Karpas-422 (cell line): Measurements from ENCODE around the gene FERD3L. TPM values are rescaled to one million over a fixed set of nuclear protein-coding genes. Genes with fewer than 3 reads are reported as not detected.

Experiments used
- DNase-seq: peaks from one replicate; pipeline ENCODE4 v3.0.0-alpha.2; 2015
- H2AFZ ChIP-seq: fragments of 200-600 bp; sonication (generic); 2 replicates; pipeline ENCODE4 v1.6.1; 2014; ENCODE audit warnings: antibody characterized with exemption, low read length, mixed read lengths
- H3K27ac ChIP-seq: fragments of 200-600 bp; sonication (generic); 2 replicates; pipeline ENCODE4 v1.5.1; 2014; ENCODE audit warnings: mild to moderate bottlenecking, low read length, moderate library complexity
- H3K27me3 ChIP-seq: fragments of 200-600 bp; sonication (generic); 2 replicates; pipeline ENCODE4 v1.6.1; 2014; ENCODE audit warnings: low read length, mixed read lengths
- H3K36me3 ChIP-seq: fragments of 200-600 bp; sonication (generic); 2 replicates; pipeline ENCODE4 v1.6.1; 2014; ENCODE audit warnings: low read length, mixed read lengths; ENCODE audit not compliant: insufficient read depth
- H3K4me1 ChIP-seq: fragments of 200-600 bp; sonication (generic); 2 replicates; pipeline ENCODE4 v1.6.1; 2014; ENCODE audit warnings: mild to moderate bottlenecking, low read length, mixed read lengths
- H3K4me2 ChIP-seq: fragments of 200-600 bp; sonication (generic); 2 replicates; pipeline ENCODE4 v1.6.1; 2014; ENCODE audit warnings: low read length, low read depth, mild to moderate bottlenecking; ENCODE audit not compliant: poor library complexity, severe bottlenecking
- H3K4me3 ChIP-seq: fragments of 200-600 bp; sonication (generic); 2 replicates; pipeline ENCODE4 v1.5.1; 2014; ENCODE audit warnings: mild to moderate bottlenecking, antibody characterized with exemption, low read length, mixed read lengths
- H3K79me2 ChIP-seq: fragments of 200-600 bp; sonication (generic); 2 replicates; pipeline ENCODE4 v1.6.1; 2014; ENCODE audit warnings: mild to moderate bottlenecking, low read length, mixed read lengths
- H3K9ac ChIP-seq: fragments of 200-600 bp; sonication (generic); 2 replicates; pipeline ENCODE4 v1.6.0; 2014; ENCODE audit warnings: low read length
- H3K9me2 ChIP-seq: fragments of 200-600 bp; sonication (generic), shearing (Covaris generic); replicated peaks from 2 replicates; pipeline ENCODE4 v1.6.0; 2014; ENCODE audit warnings: mild to moderate bottlenecking, low read length, moderate library complexity; ENCODE audit not compliant: insufficient read depth
- H3K9me3 ChIP-seq: fragments of 300-700, 200-600 bp; sonication (generic); 2 replicates; pipeline ENCODE4 v1.6.1; 2014; ENCODE audit warnings: low read length, mixed read lengths
- H4K20me1 ChIP-seq: fragments of 200-600 bp; sonication (generic); 2 replicates; pipeline ENCODE4 v1.6.1; 2014; ENCODE audit warnings: mild to moderate bottlenecking, antibody characterized with exemption, low read length, low read depth; ENCODE audit not compliant: insufficient read depth
- total RNA-seq: library from RNA; depleted of rRNA; stranded (reverse); fragments of >200 nt; shearing (Covaris generic); gene quantifications from 2 replicates; pipeline ENCODE4 v1.2.3, GENCODE V29; 2014; ENCODE audit warnings: low replicate concordance; rRNA removed

FERD3L gene
- total RNA-seq, 1 experiment from 2014 or later = not detected

DNA sequence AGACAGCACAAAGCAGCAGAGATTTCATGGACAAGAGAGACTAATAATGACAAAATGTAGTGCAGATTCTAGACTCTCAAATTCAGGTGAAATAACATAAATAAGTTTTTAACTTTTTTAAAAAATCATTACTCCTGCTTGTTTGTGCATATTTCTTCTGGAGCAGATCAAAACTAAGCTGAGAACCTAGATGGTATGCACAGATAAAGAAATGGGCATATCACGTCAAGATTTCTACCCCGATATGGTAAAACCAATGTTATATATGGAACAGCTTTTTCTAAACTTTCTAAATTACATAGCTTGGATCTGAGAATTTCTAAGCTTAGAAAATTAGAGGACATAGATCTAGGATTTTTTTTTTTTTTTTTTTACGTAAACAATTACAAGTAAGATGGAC is 46.0 kb downstream of the FERD3L start:
- no peaks in the 10 kb centered on the region for H3K9me3 ChIP-seq
- no peak overlapping the region for H3K4me3 ChIP-seq
- H3K4me1 ChIP-seq = no peaks in the 10 kb centered on the region
- H3K27ac ChIP-seq = no peak overlapping the region
- no peaks in the 10 kb centered on the region for H3K9me2 ChIP-seq
- H3K4me2 ChIP-seq = no peak overlapping the region
- no peak overlapping the region for H2AFZ ChIP-seq
- no peak for DNase-seq
- no peak overlapping the region for H3K9ac ChIP-seq
- H3K27me3 ChIP-seq = no peaks in the 10 kb centered on the region
- no peaks in the 10 kb centered on the region for H3K79me2 ChIP-seq
- H4K20me1 ChIP-seq = no peaks in the 10 kb centered on the region
- no peaks in the 10 kb centered on the region for H3K36me3 ChIP-seq

DNA sequence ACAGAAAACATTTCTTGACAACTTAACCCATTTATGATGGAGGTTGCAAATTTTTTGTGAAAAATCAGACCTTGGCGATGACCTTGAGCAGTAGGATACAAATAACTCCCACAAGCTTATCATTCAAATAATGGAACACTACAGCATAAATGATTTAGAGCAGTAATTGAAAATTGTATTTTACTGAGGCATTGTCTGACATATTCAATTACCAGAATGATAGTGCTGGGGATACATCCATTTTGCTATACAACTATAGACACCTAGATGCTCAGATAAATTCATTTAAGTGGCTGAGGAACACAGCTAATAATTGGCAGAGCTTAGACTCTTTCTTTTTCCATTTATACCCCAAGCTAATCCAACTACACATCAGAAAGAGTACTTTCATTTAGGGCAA is 46.7 kb downstream of the FERD3L start:
- Histone ChIP-seq H4K20me1 (no peaks in the 10 kb centered on the region), H3K9me3 (no peaks in the 10 kb centered on the region), H3K9me2 (no peaks in the 10 kb centered on the region), H2AFZ (no peak overlapping the region), H3K27me3 (no peaks in the 10 kb centered on the region), H3K4me1 (no peaks in the 10 kb centered on the region), H3K36me3 (no peaks in the 10 kb centered on the region), H3K4me3 (no peak overlapping the region), H3K4me2 (no peak overlapping the region), H3K27ac (no peak overlapping the region), H3K79me2 (no peaks in the 10 kb centered on the region), H3K9ac (no peak overlapping the region)
- DNase-seq = no peak

DNA sequence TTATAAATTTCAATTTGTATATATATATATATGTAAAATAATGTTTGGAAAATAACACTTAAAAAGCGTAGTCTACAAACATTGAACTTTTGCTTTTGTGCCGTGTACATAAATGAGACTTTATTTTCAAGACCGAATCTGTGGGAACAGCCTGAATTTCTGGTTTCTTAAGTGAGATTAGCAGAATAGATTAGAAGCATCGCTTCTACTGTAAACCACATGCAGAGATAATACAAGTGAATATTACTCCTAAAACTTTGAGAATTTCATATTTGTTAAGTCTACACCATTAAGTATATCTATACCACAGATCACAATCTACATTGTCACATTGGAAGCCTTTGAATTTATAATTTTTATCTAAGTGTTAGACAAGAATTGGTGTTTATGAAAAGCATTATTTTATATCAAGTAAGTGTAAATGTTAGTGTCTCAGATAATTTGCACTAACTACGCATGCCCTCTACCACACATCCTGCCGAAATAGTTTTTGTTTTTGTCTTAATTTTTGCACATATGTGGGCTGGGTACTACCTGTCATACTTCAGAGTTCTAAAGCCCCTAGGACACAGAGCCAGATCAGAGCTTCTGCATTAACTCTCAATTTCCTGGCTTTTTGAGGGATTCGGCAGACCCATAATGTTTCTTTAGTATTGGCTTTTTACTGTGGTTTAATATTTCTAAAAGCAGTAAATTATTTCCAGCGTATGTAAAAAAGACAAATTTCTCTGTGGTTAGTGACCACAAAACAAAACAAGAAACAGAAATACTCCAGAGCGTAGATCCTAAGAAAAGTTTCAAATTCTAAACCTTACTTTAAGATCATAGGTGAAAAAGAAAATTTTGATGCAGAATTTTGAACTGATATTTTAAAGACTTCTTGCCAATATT is 47.8 kb downstream of the FERD3L start:
- Histone ChIP-seq H3K27ac (no peak overlapping the region), H3K4me3 (no peak overlapping the region), H3K27me3 (no peaks in the 10 kb centered on the region), H3K4me1 (no peaks in the 10 kb centered on the region), H4K20me1 (no peaks in the 10 kb centered on the region), H3K36me3 (no peaks in the 10 kb centered on the region), H3K4me2 (no peak overlapping the region), H3K79me2 (no peaks in the 10 kb centered on the region), H3K9me2 (no peaks in the 10 kb centered on the region), H3K9me3 (no peaks in the 10 kb centered on the region), H2AFZ (no peak overlapping the region), H3K9ac (no peak overlapping the region)
- DNase-seq = no peak

DNA sequence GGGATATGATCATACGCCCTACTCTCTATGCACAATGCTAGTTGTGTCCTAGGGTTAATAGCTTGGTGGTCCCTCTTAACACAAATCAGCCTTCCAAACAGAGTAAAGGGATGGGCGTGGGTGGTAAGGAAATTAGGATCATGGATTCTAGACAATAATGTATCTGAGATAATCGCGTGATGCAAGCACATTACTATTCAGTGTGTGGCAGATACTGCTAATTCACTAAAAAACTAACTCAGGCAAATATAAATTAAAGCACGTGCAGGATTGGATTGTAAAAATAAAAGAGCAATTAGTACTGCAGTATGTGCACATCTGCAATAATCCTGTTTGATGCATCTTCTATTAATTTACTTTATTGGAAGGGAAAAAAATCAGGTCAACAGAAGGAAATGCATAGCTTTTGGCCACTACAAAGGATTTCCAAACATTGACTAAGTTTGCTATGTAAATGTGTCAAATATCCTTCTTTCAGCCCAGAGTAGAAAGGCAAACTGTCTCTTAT is 49.8 kb downstream of the FERD3L start:
- H3K4me2 ChIP-seq = no peak overlapping the region
- no peaks in the 10 kb centered on the region for H3K4me1 ChIP-seq
- H3K9me2 ChIP-seq = no peaks in the 10 kb centered on the region
- no peaks in the 10 kb centered on the region for H3K27me3 ChIP-seq
- no peak overlapping the region for H3K27ac ChIP-seq
- no peaks in the 10 kb centered on the region for H3K9me3 ChIP-seq
- H3K36me3 ChIP-seq = no peaks in the 10 kb centered on the region
- H3K9ac ChIP-seq = no peak overlapping the region
- H3K79me2 ChIP-seq = no peaks in the 10 kb centered on the region
- no peak overlapping the region for H2AFZ ChIP-seq
- H4K20me1 ChIP-seq = no peaks in the 10 kb centered on the region
- H3K4me3 ChIP-seq = no peak overlapping the region
- DNase-seq = no peak

Other genes starting within 250 kb of the FERD3L start
- gene TWIST1, start 27.8 kb downstream of the FERD3L start, total RNA-seq = not detected in 2 replicates